Activated T-helper 1 cell treated with anti-CD3 and anti-CD28 coated beads, Interleukin-12 subunit alpha, Interleukin-12 subunit beta, Interleukin-2, Interleukin-4 antibody, amounts not matched to agents 30 ng/mL and 10 ng/mL and 1 ng/mL, durations not matched to agents 14 hours and 24 hours and 36 hours (primary cell): Measurements from ENCODE around the gene OR2W3. TPM values are rescaled to one million over a fixed set of nuclear protein-coding genes. Genes with fewer than 3 reads are reported as not detected.
"Not testable (repeated sequence)": the region's sequence is repeated elsewhere in the genome, so short reads cannot be mapped to it uniquely, and the experiment has no call there.

ENCODE experiments used
- DNase-seq: peaks from one replicate; pipeline ENCODE4 v3.0.0; 2021; ENCODE audit warnings: low spot score
- H3K27ac Mint-ChIP-seq: one replicate; pipeline ENCODE4 v1.8.0; 2021; ENCODE audit warnings: mild to moderate bottlenecking, mixed read lengths
- H3K27me3 Mint-ChIP-seq: one replicate; pipeline ENCODE4 v1.8.0; 2022; ENCODE audit warnings: mild to moderate bottlenecking, moderate library complexity, mixed read lengths; ENCODE audit not compliant: insufficient read depth
- H3K36me3 Mint-ChIP-seq: one replicate; pipeline ENCODE4 v1.8.0; 2021; ENCODE audit warnings: low read depth, mixed read lengths
- H3K4me1 Mint-ChIP-seq: one replicate; pipeline ENCODE4 v1.8.0; 2021; ENCODE audit warnings: low read depth, mixed read lengths
- H3K4me3 Mint-ChIP-seq: one replicate; pipeline ENCODE4 v1.8.0; 2021; ENCODE audit warnings: mild to moderate bottlenecking, moderate library complexity, mixed read lengths
- H3K9me3 Mint-ChIP-seq: one replicate; pipeline ENCODE4 v1.8.0; 2021; ENCODE audit warnings: mixed read lengths
- intact Hi-C: fragments of 100-400 bp; cut with micrococcal nuclease; formaldehyde crosslinking; loops from one replicate; pipeline ENCODE4 v1.15.1; 2024
- total RNA-seq: library from RNA; stranded (reverse); gene quantifications from 2 replicates; pipeline ENCODE4 v1.2.3, GENCODE V29; 2022

The OR2W3 gene
- total RNA-seq, 1 donor from 2014 or later = not detected

DNA sequence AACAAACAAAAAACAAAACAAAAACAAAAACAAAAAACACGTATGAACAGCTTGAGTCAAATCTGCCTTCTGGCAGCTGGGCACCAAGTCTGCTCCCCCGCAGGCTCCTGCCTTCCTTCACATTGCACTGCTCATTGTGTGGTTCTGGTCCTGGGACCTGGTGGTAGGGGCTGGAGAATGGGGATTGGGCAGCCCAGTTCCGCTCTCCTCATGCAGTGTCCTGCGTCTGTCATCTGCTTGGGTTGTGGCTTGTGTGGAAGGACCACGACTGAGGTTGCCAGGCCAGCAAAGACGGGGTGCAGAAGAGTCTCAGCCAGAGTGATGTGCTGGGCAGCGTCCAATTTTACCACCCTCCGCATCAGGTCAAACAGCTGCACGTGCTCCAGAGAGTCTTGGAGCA lies 40.4 kb downstream of the OR2W3 start:
- Mint-ChIP-seq H3K27ac (no peak overlapping the region), H3K27me3 (peaks cover 4% of the 10 kb centered on the region), H3K4me3 (no peak overlapping the region), H3K4me1 (no peaks in the 10 kb centered on the region), H3K9me3 (no peaks in the 10 kb centered on the region), H3K36me3 (no peaks in the 10 kb centered on the region)
- intact Hi-C loops = loop anchor here (2.0 to 5.0 kb wide), 4 partner anchors 167 to 872 kb away; no protein-coding TSS in a partner anchor
- DNase-seq = no peak

DNA sequence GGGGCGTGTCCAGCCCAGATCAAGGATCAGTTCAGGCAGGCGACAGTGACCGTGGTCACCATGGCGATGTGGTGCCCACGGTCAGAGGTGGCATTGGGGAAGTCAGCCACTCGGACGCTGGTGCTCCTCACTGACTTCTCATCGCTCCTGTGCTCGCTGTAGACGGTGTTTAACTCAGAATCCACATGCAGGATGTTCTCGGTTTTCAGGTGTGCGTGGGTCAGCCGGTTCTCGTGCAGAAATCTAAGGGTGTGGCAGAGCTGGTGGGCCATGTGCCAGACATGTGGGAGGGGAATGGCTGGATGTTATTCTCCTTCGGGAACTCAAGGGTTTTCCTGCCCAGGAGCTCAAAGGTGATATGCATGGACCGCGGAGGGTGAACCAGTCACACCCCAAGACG lies 41.0 kb downstream of the OR2W3 start:
- Mint-ChIP-seq H3K36me3 (no peaks in the 10 kb centered on the region), H3K27ac (no peak overlapping the region), H3K27me3 (peaks cover 4% of the 10 kb centered on the region), H3K4me3 (no peak overlapping the region), H3K4me1 (no peaks in the 10 kb centered on the region), H3K9me3 (no peaks in the 10 kb centered on the region)
- no peak for DNase-seq
- intact Hi-C loops = loop anchor here (2.0 to 5.0 kb wide), 4 partner anchors 166 to 871 kb away; no protein-coding TSS in a partner anchor

- not testable (repeated sequence) for H3K4me1 Mint-ChIP-seq, H3K27me3 Mint-ChIP-seq, H3K36me3 Mint-ChIP-seq, H3K9me3 Mint-ChIP-seq
- peak; percentile 83 for DNase-seq
- peak overlapping the region; percentile 5 for H3K27ac Mint-ChIP-seq
- peak overlapping the region; percentile 81 for H3K4me3 Mint-ChIP-seq
- intact Hi-C loops = loop anchor here (1.0 to 5.0 kb wide), 5 partner anchors 31 to 870 kb away; no protein-coding TSS in a partner anchor
These were observed 41.8 kb downstream of the OR2W3 start for GRCh38 chr1:247936965-247937734.

- Mint-ChIP-seq H3K27ac (no peak overlapping the region), H3K4me1 (no peaks in the 10 kb centered on the region), H3K4me3 (no peak overlapping the region), H3K9me3 (no peaks in the 10 kb centered on the region), H3K27me3 (peaks cover 4% of the 10 kb centered on the region), H3K36me3 (no peaks in the 10 kb centered on the region)
- DNase-seq = no peak
- intact Hi-C loops = no loop called here
These were observed 47.2 kb downstream of the OR2W3 start for GRCh38 chr1:247942624-247943023.

Other genes with a start within 250 kb of the OR2W3 start
- not detected in 2 replicates for gene OR13G1, start 215.8 kb upstream of the OR2W3 start, total RNA-seq
- gene OR6F1, start 178.9 kb upstream of the OR2W3 start, total RNA-seq = not detected in 2 replicates
- not detected in 2 replicates for gene OR14K1, start 157.0 kb upstream of the OR2W3 start, total RNA-seq
- gene OR14A2, start 147.4 kb upstream of the OR2W3 start, total RNA-seq = not detected in 2 replicates
- not detected in 2 replicates for gene OR1C1, start 135.0 kb upstream of the OR2W3 start, total RNA-seq
- gene OR14A16, start 71.5 kb upstream of the OR2W3 start, total RNA-seq = not detected in 2 replicates
- not detected in 2 replicates for gene OR11L1, start 53.7 kb upstream of the OR2W3 start, total RNA-seq
- 0.32 and 0.36 TPM in 2 replicates for gene TRIM58, start 38.4 kb upstream of the OR2W3 start, total RNA-seq
- gene OR2T8, start 24.7 kb downstream of the OR2W3 start, total RNA-seq = not detected in 2 replicates
- not detected in 2 replicates for gene OR2AJ1, start 29.3 kb downstream of the OR2W3 start, total RNA-seq
- 0.21 TPM in 1 of 2 replicates, not detected in the other for gene OR2L8, start 53.3 kb downstream of the OR2W3 start, total RNA-seq
- gene OR2AK2, start 69.6 kb downstream of the OR2W3 start, total RNA-seq = not detected in 2 replicates
- not detected in 2 replicates for gene OR2L5, start 118.1 kb downstream of the OR2W3 start, total RNA-seq
- 0.07 and 0.08 TPM in 2 replicates for gene OR2L2, start 134.5 kb downstream of the OR2W3 start, total RNA-seq
- gene OR2L3, start 151.2 kb downstream of the OR2W3 start, total RNA-seq = not detected in 2 replicates
- gene OR2L13, start 199.6 kb downstream of the OR2W3 start, total RNA-seq = not detected in 2 replicates
- gene OR2M5, start 249.6 kb downstream of the OR2W3 start, total RNA-seq = not detected in 2 replicates